Hematopoietic multipotent progenitor cell (in vitro differentiated cells): Measurements from ENCODE around the gene CDC14B. TPM values are rescaled to one million over a fixed set of nuclear protein-coding genes. Genes with fewer than 3 reads are reported as not detected.
A peak's percentile ranks its signal among the peaks of the same experiment; 100 is the strongest.

Experiments
- DNase-seq, 3 donors: peaks; one replicate each; pipeline ENCODE4 v3.0.0-alpha.2; 2011 to 2015; ENCODE audit warnings: low read depth in 2 of 3, low spot score in 2 of 3
- total RNA-seq: library from RNA; depleted of rRNA; stranded (reverse); fragments of >200 nt; gene quantifications from one replicate; pipeline ENCODE4 v1.2.3, GENCODE V29; 2012

The CDC14B gene
- 7.5 TPM for total RNA-seq

DNA sequence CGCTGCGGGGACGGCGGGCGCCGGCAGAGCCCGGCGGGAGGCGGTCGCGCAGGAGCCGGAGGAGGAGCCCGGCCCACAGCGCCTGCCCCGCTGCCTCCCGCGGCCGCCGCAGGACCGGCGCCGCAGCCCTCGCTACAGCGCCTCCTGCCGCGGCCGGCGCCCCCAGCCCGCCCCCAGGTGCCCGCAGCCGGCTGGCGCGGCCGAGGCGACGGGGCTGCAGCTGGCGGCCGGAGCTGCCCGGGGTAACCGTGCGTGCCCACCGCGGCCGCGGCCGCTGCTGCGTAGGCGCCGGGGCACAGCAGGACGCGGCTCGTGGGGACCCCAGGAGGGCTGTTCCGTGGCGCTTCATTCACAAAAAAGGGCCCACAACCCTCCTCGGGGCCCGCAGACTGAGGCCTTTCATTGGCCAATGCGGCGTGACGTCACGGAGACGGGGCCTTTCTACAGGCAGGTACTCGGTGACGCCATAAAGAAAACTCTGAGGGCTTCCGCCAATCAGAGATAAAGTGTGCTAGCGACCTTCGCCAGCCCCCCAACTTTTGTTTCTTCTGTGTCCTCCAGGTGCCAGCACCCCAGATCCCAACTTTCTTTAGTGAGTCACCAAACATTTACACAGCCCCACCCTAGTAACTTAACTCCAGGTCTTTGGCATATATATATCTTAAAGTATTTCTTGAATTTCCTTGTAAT, at the start of gene CDC14B:
Gene CDC14B, minus strand, starts transcription at position 353 of the 690 bp plus-strand sequence. CDS start 465 bp downstream, outside the sequence.
- peak; percentile 32 to 95 (median 93) for DNase-seq

DNA sequence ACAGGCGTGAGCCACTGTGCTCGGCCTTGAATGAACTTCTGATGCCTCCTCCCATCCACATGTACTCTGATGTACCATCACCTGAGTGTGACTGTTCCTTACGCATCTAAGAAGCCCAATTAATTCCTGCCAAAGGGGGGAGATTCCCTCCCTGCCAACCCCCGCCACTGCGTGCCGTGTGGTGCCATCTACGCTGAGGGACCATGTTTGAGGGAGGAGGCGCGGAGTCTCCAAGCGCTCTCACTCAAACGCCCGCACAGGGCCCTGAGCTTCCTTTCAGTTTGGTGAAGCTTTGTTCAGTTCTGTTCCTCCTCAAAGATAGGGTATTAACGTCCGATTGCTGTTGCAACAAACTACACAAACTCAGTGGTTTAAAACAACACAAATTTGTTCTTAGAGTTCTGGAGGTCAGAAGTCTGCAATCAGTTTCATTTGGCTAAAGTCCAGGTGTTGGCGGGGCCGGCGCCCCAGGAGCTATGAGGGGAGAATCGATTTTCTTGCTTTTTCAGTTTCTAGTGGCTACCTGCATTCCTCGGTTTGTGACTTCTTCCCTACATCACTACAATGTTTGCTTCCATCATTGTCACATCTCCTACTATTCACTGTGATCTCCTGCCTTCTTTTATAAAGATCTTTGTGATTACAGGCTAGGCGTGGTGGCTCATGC, 49.4 kb upstream of the CDC14B start:
- no peak for DNase-seq

DNA sequence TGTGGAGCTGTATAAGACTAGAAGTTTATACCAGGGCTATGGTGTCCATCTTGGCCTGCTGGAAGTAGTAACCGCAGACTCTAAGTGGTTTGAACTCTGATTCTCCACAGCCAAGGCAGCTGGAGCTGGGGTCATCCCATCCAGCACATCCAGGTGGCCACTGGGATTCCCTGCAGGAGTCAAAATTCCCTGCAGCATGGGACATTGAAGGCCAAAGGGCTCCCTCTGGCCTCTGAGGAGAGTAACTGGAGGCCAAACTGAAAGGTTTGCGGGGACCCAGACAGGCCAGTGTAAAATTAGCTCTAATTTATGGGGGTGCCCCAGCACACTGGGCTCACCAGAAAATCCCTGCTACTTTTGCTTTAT, 47.7 kb upstream of the CDC14B start:
- DNase-seq = no peak

DNA sequence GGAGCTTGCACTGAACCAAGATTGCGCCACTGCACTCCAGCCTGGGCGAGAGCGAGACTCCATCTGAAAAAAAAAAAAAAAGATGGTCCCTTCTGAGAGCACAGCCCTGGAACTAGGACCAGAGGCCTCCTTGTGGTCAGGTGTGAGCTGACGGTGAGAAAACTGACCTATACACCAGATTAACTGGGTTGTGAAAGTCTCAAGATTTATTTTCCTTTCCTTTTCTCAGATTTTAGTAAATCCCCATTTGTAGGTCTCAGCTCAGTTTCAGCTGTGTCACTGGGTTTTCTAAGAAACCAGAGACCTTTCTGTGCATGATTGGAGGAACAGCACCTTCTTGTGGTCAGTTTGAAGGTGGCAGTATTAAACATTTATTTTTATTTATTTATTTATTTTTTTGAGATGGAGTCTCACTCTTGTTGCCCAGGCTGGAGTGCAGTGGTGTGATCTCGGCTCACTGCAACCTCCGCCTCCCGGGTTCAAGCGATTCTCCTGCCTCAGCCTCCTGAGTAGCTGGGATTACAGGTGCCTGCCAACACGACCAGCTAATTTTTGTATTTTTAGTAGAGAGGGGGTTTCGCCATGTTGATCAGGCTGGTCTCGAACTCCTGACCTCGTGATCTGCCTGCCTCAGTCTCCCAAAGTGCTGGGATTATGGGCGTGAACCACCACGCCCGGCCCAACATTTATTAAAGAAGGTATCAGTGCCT, 47.2 kb upstream of the CDC14B start:
- peak in 2 of 3 donors; percentile 61 to 73 for DNase-seq

DNA sequence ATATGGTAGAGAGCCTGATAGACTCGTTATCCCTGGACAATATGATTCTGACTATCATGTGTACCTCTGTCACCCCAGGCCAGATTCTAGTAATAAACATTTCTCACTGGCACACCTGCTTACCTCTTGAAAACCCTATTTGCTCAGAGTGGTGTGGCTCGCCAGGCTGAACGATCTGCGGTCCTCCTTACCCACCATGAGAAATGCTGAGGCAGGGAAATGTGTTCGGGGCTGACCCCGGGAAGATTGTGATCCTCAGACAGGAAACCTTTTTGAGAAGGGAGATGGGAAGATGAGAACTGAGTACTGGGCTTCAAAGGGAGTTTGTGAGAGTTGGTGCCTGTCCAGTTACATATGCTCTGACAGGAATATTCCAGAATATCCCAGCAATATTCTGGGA, 46.1 kb upstream of the CDC14B start:
- DNase-seq = no peak

DNA sequence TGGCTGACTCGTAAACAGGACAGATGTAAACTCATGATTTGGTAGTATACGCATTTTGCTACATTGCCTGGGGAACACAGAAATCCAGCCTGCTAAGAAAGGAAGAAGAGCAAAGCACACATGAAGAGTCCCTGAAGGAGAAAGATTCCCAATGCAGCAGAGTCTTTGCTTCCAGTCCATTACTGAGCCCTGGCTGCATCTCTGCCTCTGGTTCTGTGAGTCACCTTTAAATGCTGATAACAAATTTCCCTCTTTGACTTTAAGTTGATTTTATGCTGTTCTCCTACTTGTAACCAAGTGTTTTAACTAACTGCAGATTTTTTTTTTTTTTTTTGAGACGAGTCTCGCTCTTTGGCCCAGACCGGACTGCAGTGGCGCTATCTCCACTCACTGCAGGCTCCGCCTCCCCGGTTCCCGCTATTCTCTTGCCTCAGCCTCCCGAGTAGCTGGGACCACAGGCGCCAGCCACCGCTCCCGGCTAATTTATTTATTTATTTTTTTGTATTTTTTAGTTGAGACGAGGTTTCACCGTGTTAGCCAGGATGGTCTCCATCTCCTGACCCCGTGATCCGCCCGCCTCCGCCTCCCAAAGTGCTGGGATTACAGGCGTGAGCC, 44.0 kb upstream of the CDC14B start:
- no peak for DNase-seq

DNA sequence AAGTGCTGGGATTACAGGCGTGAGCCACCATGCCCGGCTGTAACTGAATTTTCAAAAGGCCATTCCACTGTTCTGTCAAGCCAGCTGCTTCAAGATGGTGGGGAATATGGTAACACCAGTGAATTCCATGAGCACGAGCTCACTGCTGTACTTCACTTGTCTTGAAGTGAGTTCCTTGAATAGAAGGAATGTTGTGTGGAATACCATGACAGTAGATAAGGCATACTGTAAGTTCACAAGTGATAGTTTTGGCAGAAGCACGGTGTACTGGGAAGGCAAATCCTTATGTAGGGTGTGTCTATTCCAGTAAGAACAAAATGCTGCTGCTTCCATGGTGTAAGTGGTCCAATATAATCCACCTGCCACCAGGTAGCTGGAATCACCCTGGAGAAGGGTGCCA, 42.1 kb upstream of the CDC14B start:
- no peak for DNase-seq

DNA sequence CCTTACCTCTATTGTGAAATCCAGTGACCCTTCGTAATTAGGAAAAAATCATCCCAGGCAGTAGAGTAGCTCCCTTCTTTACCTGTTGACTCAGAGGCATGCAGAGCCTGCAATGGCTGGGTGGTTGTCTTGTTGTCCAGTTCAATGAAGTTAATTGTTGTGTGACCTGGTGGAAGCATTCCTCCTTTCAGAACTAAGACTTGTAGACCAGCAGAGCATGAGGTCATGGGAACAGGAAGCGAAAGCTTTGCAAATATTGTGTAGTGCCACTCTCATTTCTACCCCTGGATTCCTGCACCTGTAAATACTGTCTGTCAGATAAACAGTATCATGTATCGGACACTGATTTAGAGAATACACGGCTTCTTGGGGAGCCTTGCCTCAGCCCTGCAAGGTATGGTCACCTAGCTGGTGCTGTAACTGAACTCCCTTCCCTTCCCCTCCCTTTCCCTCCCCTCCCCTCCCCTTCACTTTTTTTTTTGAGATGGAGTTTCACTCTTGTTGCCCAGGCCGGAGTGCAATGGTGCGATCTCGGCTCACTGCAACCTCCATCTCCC, 41.1 kb upstream of the CDC14B start:
- no peak for DNase-seq

DNA sequence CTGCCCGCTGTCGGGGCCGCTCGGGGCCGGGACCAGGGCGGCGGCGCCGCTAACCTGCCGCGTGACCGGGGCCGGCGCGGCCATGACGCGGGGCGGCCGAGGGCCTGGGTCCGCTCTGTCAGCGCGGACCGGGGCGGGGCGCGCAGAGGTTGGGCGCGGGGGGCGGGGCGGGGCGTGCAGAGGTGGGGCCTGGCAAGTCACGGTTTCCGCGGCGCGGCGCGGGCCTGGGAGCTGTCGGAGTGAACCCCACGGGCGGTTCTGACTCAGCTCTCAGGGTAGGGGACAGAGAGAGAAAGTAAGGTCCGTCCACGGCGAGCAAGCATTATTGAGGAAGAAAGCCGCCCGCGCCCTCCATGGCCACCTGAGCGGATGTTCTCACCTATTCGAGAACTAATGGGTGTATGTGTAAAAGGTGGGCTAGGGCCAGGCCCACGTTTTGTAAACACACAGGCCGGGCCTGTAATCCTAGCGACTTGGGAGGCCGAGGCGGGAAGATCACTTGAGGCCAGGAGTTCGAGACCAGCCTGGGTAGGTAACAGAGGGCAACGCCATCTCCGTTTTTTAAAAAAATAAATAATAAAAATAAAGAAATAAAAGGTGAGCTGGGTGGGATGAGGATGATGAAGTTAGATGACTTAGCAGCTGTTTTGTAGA, 35.7 kb upstream of the CDC14B start, which contains the start of gene PRXL2C:
Gene PRXL2C, minus strand, starts transcription at position 120 of the 654 bp plus-strand sequence. Its CDS starts 36 bp downstream, at position 84.
- peak; percentile 46 to 89 (median 84) for DNase-seq

DNA sequence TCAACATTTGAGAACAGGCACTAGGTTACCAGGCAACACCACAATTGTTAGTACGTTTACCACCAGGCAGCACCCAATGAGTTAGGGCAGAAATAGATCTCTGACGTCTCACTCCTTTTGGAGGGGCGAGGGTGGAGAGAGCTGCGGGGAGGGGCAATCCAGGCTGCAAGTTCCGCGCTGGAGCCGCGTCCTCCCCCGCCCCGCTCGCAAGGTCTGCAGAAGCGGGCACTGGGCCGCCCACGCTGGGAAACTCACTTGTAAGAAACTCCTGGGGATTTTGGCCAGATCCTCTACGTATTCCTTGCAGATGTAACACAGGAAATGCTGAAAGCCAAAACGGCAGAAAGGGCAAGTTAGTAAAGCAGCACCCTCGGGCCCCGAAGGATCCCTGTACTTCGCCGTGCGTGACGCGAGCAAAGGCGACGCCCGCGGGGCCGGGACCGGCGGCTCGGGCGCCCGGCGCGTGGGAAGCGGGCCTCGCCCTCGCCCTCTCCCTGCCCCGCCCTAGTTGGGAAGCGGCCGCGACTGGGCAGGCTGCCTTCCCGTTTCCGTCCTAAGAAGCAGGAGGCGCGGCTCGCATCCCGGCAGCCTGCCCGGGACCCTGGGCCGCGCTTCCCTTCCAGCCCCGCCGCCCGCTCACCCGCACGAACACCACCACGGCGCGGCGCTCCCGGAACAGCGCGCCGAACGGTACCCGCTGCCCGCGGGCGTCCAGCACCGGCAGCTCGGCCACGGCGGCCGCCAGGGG, 35.0 kb upstream of the CDC14B start:
- DNase-seq = peak; percentile 60 to 96 (median 92)

DNA sequence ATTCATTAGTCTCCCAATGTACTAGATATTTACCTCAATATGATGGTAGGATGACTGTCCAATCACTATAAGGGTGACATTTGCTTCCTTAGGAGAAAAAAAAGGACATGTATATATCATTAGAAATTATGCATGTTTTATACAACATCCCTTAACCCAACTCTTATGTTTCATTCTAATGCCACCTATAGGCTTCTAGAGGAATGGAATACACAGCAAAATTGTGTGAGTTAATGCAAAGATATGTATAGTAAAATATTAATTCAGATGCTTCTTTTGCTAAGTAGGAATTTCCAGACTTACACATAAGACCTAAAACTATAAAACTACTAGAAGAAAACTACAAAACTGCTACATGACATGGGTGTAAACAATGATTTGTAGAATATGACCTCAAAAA, 32.0 kb upstream of the CDC14B start:
- DNase-seq = peak in 1 of 3 donors; percentile 49

DNA sequence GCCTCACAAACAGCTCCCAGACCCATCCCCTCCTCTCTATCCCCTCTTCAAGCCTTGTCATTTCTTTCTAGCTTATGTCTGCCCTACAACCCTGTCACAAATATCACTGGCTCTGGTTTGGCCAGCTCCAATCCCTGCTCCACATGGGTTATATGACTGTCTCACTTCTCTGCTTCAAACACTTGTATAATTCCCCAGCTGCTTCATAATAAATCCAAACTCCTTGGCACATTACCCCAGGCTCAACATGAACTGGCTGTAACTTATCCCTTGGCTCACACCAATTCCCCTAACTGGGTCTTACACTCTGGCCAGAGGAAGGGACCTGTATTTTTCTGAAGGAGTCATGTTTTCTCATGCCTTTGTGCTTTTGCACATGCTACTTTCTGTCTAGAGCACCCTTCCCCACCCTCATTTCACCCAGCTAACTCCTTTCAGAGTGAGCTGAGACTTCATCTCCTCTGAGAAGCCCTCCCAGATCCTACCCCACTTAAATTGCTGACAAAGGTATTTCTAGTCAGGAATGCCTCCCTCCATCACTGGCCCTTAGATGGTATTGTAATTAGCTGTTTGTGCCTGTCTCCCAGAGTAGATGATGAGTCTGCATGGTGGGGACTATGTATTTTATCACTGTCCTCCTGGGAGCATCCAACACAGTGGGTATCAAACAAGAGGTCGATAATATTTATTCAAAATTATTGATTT, 30.1 kb upstream of the CDC14B start:
- no peak for DNase-seq

DNA sequence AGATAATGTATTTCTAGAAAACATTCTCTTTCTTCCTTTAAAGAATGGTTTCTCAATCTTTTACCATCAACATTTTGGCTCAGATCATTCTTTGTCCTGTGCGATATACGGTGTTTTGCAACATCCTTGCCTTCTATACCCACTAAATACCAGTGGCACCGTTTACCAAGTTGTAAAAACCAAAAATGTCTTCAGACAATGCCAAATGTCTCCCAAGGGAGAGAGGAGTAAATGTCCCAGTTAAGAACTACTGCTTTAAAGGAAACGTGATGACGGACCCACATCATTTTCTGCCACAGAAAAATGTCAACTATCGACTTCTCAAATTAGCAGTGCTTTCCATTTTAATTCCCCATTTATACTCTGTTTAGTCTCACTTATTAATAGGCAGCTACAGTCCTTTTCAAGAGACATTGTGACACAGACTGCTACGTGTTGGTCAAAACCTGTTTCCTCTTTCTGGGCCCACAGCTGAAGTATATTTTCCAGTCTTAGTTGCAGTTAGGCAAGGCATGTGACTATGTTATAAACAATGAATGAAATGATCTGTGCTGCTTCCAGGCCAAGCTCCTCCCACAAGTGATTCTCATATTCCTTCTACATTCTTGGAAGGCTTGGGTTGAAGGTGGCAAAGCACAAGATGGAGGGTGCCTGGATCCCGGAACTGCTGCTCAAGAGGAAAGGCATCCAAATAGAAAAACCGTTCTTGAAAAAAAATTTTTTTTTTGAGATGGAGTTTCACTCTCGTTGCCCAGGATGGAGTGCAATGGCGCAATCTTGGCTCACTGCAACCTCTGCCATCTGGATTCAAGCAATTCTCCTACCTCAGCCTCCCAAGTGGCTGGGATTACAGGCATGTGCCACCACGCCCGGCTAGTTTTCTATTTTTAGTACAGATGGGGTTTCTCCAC, 26.7 kb upstream of the CDC14B start:
- peak in 2 of 3 donors; percentile 46 to 81 for DNase-seq

DNA sequence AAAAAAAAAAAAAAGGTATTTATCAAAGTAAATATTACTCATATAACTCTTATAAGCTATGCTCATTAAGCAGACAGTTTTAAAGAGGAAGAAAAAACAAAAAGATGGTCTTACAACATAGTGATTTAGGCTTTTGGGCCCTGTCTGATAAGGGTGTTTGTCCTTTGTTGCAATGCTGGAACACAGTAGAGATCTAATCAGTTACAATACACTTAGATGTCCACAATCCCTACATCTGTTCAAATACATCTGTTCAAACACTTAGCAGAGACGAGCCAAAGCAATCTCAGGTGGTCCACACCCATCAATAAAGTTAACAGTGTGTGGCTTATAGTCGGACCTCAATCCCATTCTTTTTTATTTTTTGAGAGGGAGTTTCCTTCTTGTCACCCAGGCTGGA, 24.5 kb upstream of the CDC14B start:
- DNase-seq = no peak

DNA sequence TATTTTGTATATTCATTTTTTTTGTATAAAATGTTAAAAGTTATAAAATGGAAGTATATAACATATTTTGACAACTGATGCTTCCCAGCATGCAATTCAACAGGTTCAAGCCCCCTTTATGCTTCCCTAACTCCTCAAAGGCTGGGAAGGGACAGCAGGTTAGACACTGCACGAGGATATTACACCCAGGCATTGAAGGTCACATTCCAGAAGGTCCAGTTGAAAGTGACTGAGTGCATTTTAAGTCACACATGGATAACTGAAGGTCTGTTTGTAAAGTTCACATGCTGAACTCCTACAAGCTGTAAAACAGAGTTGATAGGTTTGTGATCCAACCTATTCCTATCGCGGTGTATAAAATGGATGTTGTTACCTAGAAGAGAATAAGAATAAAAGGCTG, 21.9 kb upstream of the CDC14B start:
- DNase-seq = no peak

DNA sequence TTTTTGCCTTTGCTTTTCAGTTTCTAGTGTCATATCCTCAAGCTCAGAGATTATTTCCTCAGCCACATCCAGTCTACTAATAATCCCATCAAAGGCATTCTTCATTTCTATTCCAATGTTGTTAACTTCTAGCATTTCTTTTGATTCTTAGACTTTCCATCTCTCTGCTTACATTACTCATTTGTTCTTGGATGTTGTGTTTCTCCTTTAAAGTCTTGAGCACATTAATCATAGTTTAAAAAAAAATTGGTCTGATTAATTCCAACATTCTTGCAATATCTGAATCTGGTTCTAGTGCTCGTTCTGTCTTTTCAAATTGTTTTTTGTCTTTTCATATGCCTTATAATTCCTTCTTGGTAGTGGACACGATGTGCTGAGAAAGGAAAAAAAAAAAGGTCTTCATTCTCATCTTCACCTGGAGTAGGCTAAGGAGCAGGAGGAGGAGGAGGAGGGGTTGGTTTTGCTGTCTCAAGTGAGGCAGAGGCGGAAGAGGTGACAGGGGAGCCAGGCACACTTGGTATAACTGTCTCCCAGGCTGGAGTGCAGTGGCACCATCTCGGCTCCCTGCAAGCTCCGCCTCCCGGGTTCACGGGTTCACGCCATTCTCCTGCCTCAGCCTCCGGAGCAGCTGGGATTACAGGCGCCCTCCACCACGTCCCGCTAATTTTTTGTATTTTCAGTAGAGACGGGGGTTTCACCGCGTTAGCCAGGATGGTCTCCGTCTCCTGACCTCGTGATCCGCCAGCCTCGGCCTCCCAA, 19.1 kb upstream of the CDC14B start:
- no peak for DNase-seq

DNA sequence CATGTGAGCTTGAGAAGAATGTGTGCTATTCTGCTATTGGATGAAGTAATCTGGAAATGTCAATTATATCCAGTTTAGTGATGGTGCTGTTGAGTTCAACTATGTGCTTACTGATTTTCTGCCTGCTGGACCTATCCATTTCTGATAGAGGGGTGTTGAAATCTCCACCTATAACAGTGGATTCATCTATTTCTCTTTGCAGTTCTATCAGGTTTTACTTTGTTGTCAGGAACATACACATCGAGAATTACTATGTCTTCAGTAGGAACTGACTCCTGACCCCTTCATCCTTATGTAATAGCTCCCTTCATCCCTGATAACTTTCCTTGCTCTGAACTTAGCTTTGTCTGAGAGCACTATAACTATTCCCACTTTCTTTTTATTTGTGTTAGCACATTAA, 16.7 kb upstream of the CDC14B start:
- no peak for DNase-seq
